Osteoblast (primary cell): Measurements from ENCODE around the gene TSPO2. TPM values are rescaled to one million over a fixed set of nuclear protein-coding genes. Genes with fewer than 3 reads are reported as not detected.
A peak's percentile ranks its signal among the peaks of the same experiment; 100 is the strongest.

Experiments used
- DNase-seq: peaks from one replicate; pipeline ENCODE4 v3.0.0; 2011; ENCODE audit warnings: low spot score, mixed read lengths; ENCODE audit not compliant: insufficient read length; ENCODE audit errors: missing footprints
- H2AFZ ChIP-seq: 2 replicates; pipeline ENCODE4 v1.6.0; 2011; ENCODE audit warnings: mild to moderate bottlenecking, low read length
- H3K27ac ChIP-seq: 2 replicates; pipeline ENCODE4 v1.5.1; 2011; ENCODE audit warnings: mild to moderate bottlenecking, low read depth, low read length, moderate library complexity
- H3K27me3 ChIP-seq: 2 replicates; pipeline ENCODE4 v1.6.0; 2012; ENCODE audit warnings: mild to moderate bottlenecking, control low read depth, inconsistent platforms, low read length, moderate library complexity; ENCODE audit not compliant: insufficient read depth
- H3K36me3 ChIP-seq: 2 replicates; pipeline ENCODE4 v1.5.1; 2011; ENCODE audit warnings: mild to moderate bottlenecking, low read length, control low read depth, moderate library complexity; ENCODE audit not compliant: insufficient read depth
- H3K4me1 ChIP-seq: 2 replicates; pipeline ENCODE4 v1.5.1; 2011; ENCODE audit warnings: mild to moderate bottlenecking, low read length, control low read depth, moderate library complexity; ENCODE audit not compliant: insufficient read depth
- H3K4me2 ChIP-seq: 2 replicates; pipeline ENCODE4 v1.6.0; 2011; ENCODE audit warnings: mild to moderate bottlenecking, low read length; ENCODE audit not compliant: insufficient read depth
- H3K4me3 ChIP-seq: fragments of 200-600 bp; sonication (generic); 3 replicates; pipeline ENCODE4 v1.5.1; 2012; ENCODE audit warnings: mild to moderate bottlenecking, low read length, inconsistent platforms; ENCODE audit not compliant: insufficient read depth
- H3K79me2 ChIP-seq: 2 replicates; pipeline ENCODE4 v1.6.0; 2012; ENCODE audit warnings: mild to moderate bottlenecking, low read length, control low read depth, inconsistent platforms; ENCODE audit not compliant: insufficient read depth
- H3K9me3 ChIP-seq: 2 replicates; pipeline ENCODE4 v1.5.1; 2011; ENCODE audit warnings: low read depth, low read length, control low read depth
- H4K20me1 ChIP-seq: 2 replicates; pipeline ENCODE4 v1.6.0; 2012; ENCODE audit warnings: mild to moderate bottlenecking, low read length, control low read depth; ENCODE audit not compliant: insufficient read depth
- CTCF ChIP-seq: IDR thresholded peaks from 2 replicates; pipeline ENCODE4 v1.5.1; 2011; ENCODE audit warnings: mild to moderate bottlenecking, low read depth, low read length, moderate library complexity; ENCODE audit errors: extremely low read depth
- total RNA-seq: library from RNA; depleted of rRNA; stranded (reverse); fragments of >200 nt; gene quantifications from 2 replicates; pipeline ENCODE4 v1.2.3, GENCODE V29; 2012

The TSPO2 gene
- total RNA-seq, 1 donor = not detected

- Histone ChIP-seq H3K4me3 (no peak overlapping the region), H3K27ac (no peak overlapping the region), H3K4me2 (no peak overlapping the region), H4K20me1 (no peaks in the 10 kb centered on the region), H3K27me3 (peaks cover 3% of the 10 kb centered on the region), H3K36me3 (no peaks in the 10 kb centered on the region), H3K9me3 (no peaks in the 10 kb centered on the region), H3K79me2 (no peaks in the 10 kb centered on the region), H3K4me1 (no peaks in the 10 kb centered on the region), H2AFZ (no peak overlapping the region)
- TF ChIP-seq CTCF = no peak
- DNase-seq = peak; percentile 10
Measured at GRCh38 chr6:41049521-41049920, 7.3 kb downstream of the TSPO2 start.

GRCh38 chr6:41049955-41050354, 7.7 kb downstream of the TSPO2 start:
- no peak overlapping the region for H3K4me3 ChIP-seq
- no peak overlapping the region for H3K4me2 ChIP-seq
- no peak overlapping the region for H2AFZ ChIP-seq
- H3K79me2 ChIP-seq = no peaks in the 10 kb centered on the region
- no peaks in the 10 kb centered on the region for H3K9me3 ChIP-seq
- no peak for TF ChIP-seq CTCF
- no peak for DNase-seq
- no peak overlapping the region for H3K27ac ChIP-seq
- H4K20me1 ChIP-seq = no peaks in the 10 kb centered on the region
- no peaks in the 10 kb centered on the region for H3K4me1 ChIP-seq
- H3K27me3 ChIP-seq = peaks cover 7% of the 10 kb centered on the region
- H3K36me3 ChIP-seq = no peaks in the 10 kb centered on the region

- Histone ChIP-seq H3K27ac (no peak overlapping the region), H4K20me1 (no peaks in the 10 kb centered on the region), H3K4me3 (no peak overlapping the region), H3K79me2 (no peaks in the 10 kb centered on the region), H3K9me3 (no peaks in the 10 kb centered on the region), H3K36me3 (no peaks in the 10 kb centered on the region), H3K4me1 (no peaks in the 10 kb centered on the region), H2AFZ (no peak overlapping the region), H3K27me3 (peaks cover 7% of the 10 kb centered on the region), H3K4me2 (no peak overlapping the region)
- no peak for TF ChIP-seq CTCF
- DNase-seq = peak; percentile 11
Measured at GRCh38 chr6:41050536-41050935, 8.3 kb downstream of the TSPO2 start.

GRCh38 chr6:41051873-41052272, 9.6 kb downstream of the TSPO2 start:
- TF ChIP-seq CTCF = no peak
- Histone ChIP-seq H3K27me3 (peaks cover 7% of the 10 kb centered on the region), H3K36me3 (no peaks in the 10 kb centered on the region), H3K4me3 (no peak overlapping the region), H4K20me1 (no peaks in the 10 kb centered on the region), H3K4me1 (no peaks in the 10 kb centered on the region), H3K79me2 (no peaks in the 10 kb centered on the region), H3K27ac (no peak overlapping the region), H3K9me3 (no peaks in the 10 kb centered on the region), H3K4me2 (no peak overlapping the region), H2AFZ (no peak overlapping the region)
- peak; percentile 42 for DNase-seq
